ENCODE data around the gene TOP3B.

TOP3B gene

GRCh38 chr22:21959274-21960074, 23.1 kb downstream of the TOP3B start:
- TF ChIP-seq CTCF (IDR thresholded peaks at IDR 0.05; ENCODE audit: low read length, missing control alignments) = no peak
- no peak overlapping the region for H3K4me3 ChIP-seq (replicated peaks; ENCODE audit: low read depth, low read length)
- DNase-seq (ENCODE audit: low read depth) = no peak

DNA sequence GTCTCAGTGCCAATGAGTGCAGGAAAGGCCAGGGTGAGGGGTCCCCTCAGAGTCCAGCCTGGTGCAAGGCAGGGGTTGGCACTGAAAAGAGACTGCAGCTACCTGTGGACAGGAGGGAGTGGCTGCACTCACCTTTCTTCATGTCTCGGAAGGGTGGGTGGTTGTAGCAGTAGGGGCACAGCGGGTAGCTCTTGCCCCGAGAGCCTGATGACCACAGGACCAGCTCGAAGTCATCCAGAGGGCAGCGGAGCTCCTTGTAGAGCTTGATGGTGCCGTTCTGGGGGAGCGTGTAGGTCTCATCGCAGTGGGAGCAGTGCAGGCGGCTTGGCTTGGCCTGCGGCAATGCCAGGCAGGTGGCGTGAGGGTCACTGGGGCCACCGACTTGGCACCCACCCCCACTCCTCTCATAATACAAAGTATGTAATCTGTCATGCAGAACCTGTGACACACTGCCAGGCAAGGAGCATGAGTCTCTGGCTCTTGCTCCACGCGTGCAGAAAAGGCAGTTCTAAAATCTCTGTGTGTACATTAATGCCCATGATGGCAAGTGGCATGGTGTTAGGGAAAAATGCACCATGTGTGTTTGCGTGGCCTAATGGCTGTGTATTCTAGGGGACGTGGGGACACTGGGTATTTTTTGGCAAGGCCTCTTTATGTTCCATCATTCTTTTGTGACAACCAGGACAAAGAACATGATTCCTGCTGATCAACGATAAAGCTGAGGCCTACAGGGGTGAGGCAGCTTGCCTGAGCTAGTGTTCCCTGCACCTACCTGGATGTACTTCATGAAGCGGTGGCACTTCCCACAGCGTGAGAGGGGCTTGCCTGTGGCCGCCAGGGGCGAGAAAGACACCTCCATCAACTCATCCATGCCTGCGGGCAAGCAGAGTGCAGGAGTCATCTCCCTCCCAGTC, 24.0 kb downstream of the TOP3B start:
- H3K4me3 ChIP-seq (replicated peaks; ENCODE audit: low read depth, low read length) = no peak overlapping the region
- no peak for DNase-seq (ENCODE audit: low read depth)
- no peak for TF ChIP-seq CTCF (IDR thresholded peaks at IDR 0.05; ENCODE audit: low read length, missing control alignments)

- peak; percentile 66 for DNase-seq (ENCODE audit: low read depth)
- peak within 1 kb of the TSS; percentile 71 for H3K4me3 ChIP-seq (replicated peaks; ENCODE audit: low read depth, low read length)
- TF ChIP-seq CTCF (IDR thresholded peaks at IDR 0.05; ENCODE audit: low read length, missing control alignments) = peak; percentile 49
Measured at GRCh38 chr22:21952586-21953571, 29.7 kb downstream of the TOP3B start, which contains the start of gene PPM1F. Gene PPM1F, minus strand, starts transcription at chr22:21952848. Its CDS starts 6,800 bp downstream, at chr22:21946048.

- TF ChIP-seq CTCF (IDR thresholded peaks at IDR 0.05; ENCODE audit: low read length, missing control alignments) = no peak
- DNase-seq (ENCODE audit: low read depth) = peak; percentile 48
- H3K4me3 ChIP-seq (replicated peaks; ENCODE audit: low read depth, low read length) = peak overlapping the region; percentile 71
Measured at GRCh38 chr22:21951931-21952465, 30.6 kb downstream of the TOP3B start.

GRCh38 chr22:21951062-21951461, 31.5 kb downstream of the TOP3B start:
- DNase-seq (ENCODE audit: low read depth) = no peak
- no peak overlapping the region for H3K4me3 ChIP-seq (replicated peaks; ENCODE audit: low read depth, low read length)
- no peak for TF ChIP-seq CTCF (IDR thresholded peaks at IDR 0.05; ENCODE audit: low read length, missing control alignments)

- DNase-seq (ENCODE audit: low read depth) = no peak
- H3K4me3 ChIP-seq (replicated peaks; ENCODE audit: low read depth, low read length) = no peak overlapping the region
- TF ChIP-seq CTCF (IDR thresholded peaks at IDR 0.05; ENCODE audit: low read length, missing control alignments) = no peak
Measured at GRCh38 chr22:21949948-21950347, 32.6 kb downstream of the TOP3B start.
